ENCODE data around the gene ECD. TPM values are rescaled to one million over a fixed set of nuclear protein-coding genes. Genes with fewer than 3 reads are reported as not detected.
A peak's percentile ranks its signal among the peaks of the same experiment; 100 is the strongest.

ECD gene
- total RNA-seq, 1 experiment from 2014 or later, result 51.8 TPM

GRCh38 chr10:73182568-73182967 is 14.8 kb upstream of the ECD start:
- ChIA-PET CTCF (interaction anchor here (1.5 kb wide), 1 partner anchor 14 kb away, joined by 3 read pairs; no protein-coding TSS in a partner anchor), POLR2A (interaction anchor here (0.7 kb wide), 1 partner anchor 64 kb away, joined by 4 read pairs; the partner anchor contains the start of gene DNAJC9)
- H3K36me3 ChIP-seq (ENCODE audit: control insufficient read depth, insufficient read depth, low read length), result no peaks in the 10 kb centered on the region
- no TSS peak for BruUV-seq (replicated peaks)
- intact Hi-C loops (cut with micrococcal nuclease; ENCODE audit: unreplicated experiment), result no loop called here
- no peak overlapping the region for H3K4me3 Mint-ChIP-seq (ENCODE audit: unreplicated experiment)
- H3K9me3 ChIP-seq, result no peaks in the 10 kb centered on the region
- no peaks in the 10 kb centered on the region for H3K27me3 ChIP-seq (replicated peaks; ENCODE audit: control insufficient read depth, insufficient read depth, low read length)
- H3K36me3 Mint-ChIP-seq (ENCODE audit: insufficient read depth, unreplicated experiment), result no peaks in the 10 kb centered on the region
- no peak overlapping the region for H3K4me3 ChIP-seq (ENCODE audit: low read depth, low read length)
- TF ChIP-seq, protein P1, sequence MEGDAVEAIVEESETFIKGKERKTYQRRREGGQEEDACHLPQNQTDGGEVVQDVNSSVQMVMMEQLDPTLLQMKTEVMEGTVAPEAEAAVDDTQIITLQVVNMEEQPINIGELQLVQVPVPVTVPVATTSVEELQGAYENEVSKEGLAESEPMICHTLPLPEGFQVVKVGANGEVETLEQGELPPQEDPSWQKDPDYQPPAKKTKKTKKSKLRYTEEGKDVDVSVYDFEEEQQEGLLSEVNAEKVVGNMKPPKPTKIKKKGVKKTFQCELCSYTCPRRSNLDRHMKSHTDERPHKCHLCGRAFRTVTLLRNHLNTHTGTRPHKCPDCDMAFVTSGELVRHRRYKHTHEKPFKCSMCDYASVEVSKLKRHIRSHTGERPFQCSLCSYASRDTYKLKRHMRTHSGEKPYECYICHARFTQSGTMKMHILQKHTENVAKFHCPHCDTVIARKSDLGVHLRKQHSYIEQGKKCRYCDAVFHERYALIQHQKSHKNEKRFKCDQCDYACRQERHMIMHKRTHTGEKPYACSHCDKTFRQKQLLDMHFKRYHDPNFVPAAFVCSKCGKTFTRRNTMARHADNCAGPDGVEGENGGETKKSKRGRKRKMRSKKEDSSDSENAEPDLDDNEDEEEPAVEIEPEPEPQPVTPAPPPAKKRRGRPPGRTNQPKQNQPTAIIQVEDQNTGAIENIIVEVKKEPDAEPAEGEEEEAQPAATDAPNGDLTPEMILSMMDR (IDR thresholded peaks at IDR 0.05; ENCODE audit: insufficient read depth in 1 of 2, low read depth in 1 of 2, low read length in 1 of 2, severe bottlenecking in 1 of 2, unreplicated experiment in 1 of 2), result no peak
- peaks cover 7% of the 10 kb centered on the region; the same call in 1 of the 2 replicates for H3K4me1 ChIP-seq
- H3K27me3 Mint-ChIP-seq (ENCODE audit: insufficient read depth, unreplicated experiment), result no peaks in the 10 kb centered on the region
- DNase-seq, result no peak
- H3K9me3 Mint-ChIP-seq (ENCODE audit: unreplicated experiment), result no peaks in the 10 kb centered on the region
- peaks cover 16% of the 10 kb centered on the region for H3K4me1 Mint-ChIP-seq (ENCODE audit: low read depth, unreplicated experiment)
- peak overlapping the region; percentile 8 for H3K27ac Mint-ChIP-seq (ENCODE audit: unreplicated experiment)

DNA sequence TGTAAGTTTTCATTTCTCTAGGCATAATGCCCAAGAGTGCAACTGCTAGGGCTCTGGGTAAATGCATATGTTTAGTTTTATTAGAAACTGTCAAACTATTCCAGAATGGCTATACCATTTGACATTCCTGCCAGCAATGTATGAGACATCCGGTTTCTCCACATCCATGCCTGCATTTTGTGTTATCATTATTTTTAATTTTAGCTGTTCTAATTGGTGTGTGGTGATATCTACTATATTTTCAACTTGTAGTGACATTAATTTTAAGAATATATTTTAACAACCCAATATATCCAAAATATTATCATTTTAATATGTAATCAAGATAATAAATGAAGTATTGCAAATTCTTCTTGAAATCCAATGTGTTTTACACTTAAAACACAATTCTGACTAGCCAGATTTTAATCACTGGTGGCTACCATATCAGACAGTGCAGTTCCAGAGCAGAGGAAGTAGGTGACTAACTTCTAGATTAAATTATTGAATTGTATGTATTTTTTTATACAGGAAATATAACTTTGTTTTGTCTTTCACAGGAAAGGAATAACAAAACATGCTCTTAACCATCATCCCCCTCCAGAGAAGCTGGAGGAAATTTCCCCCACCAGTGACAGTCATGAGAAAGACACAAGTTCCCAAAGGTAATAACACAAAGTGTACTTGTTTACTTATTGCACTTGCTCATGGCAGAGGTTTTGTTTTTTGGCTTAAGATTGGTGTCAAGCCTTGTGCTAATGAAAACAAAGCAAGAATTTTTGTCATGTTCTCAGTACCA is 6.5 kb upstream of the ECD start:
- CTCF ChIA-PET, result no interaction called here
- Histone ChIP-seq H3K9me3 (no peaks in the 10 kb centered on the region), H3K27me3 (replicated peaks; ENCODE audit: control insufficient read depth, insufficient read depth, low read length) (no peaks in the 10 kb centered on the region), H3K4me3 (ENCODE audit: low read depth, low read length) (no peak overlapping the region), H3K4me1 (no peaks in the 10 kb centered on the region), H3K36me3 (ENCODE audit: control insufficient read depth, insufficient read depth, low read length) (no peaks in the 10 kb centered on the region)
- Mint-ChIP-seq H3K4me1 (ENCODE audit: low read depth, unreplicated experiment) (no peaks in the 10 kb centered on the region), H3K27ac (ENCODE audit: unreplicated experiment) (no peak overlapping the region), H3K36me3 (ENCODE audit: insufficient read depth, unreplicated experiment) (no peaks in the 10 kb centered on the region), H3K9me3 (ENCODE audit: unreplicated experiment) (no peaks in the 10 kb centered on the region), H3K27me3 (ENCODE audit: insufficient read depth, unreplicated experiment) (no peaks in the 10 kb centered on the region), H3K4me3 (ENCODE audit: unreplicated experiment) (no peak overlapping the region)
- no peak for DNase-seq
- BruUV-seq (replicated peaks), result no TSS peak
- intact Hi-C loops (cut with micrococcal nuclease; ENCODE audit: unreplicated experiment), result no loop called here
- TF ChIP-seq, protein P1 (IDR thresholded peaks at IDR 0.05; ENCODE audit: insufficient read depth in 1 of 2, low read depth in 1 of 2, low read length in 1 of 2, severe bottlenecking in 1 of 2, unreplicated experiment in 1 of 2), result no peak
- POLR2A ChIA-PET, result no interaction called here

GRCh38 chr10:73172867-73173266 is 5.1 kb upstream of the ECD start:
- no peak overlapping the region for H3K27ac Mint-ChIP-seq (ENCODE audit: unreplicated experiment)
- no peaks in the 10 kb centered on the region for H3K4me1 Mint-ChIP-seq (ENCODE audit: low read depth, unreplicated experiment)
- intact Hi-C loops (cut with micrococcal nuclease; ENCODE audit: unreplicated experiment), result no loop called here
- ChIA-PET CTCF (no interaction called here), POLR2A (no interaction called here)
- no TSS peak for BruUV-seq (replicated peaks)
- H3K9me3 ChIP-seq, result no peaks in the 10 kb centered on the region
- no peaks in the 10 kb centered on the region for H3K27me3 ChIP-seq (replicated peaks; ENCODE audit: control insufficient read depth, insufficient read depth, low read length)
- H3K9me3 Mint-ChIP-seq (ENCODE audit: unreplicated experiment), result no peaks in the 10 kb centered on the region
- no peak overlapping the region for H3K4me3 ChIP-seq (ENCODE audit: low read depth, low read length)
- H3K36me3 ChIP-seq (ENCODE audit: control insufficient read depth, insufficient read depth, low read length), result no peaks in the 10 kb centered on the region
- H3K4me1 ChIP-seq, result no peaks in the 10 kb centered on the region
- DNase-seq, result no peak
- TF ChIP-seq, protein P1 (IDR thresholded peaks at IDR 0.05; ENCODE audit: insufficient read depth in 1 of 2, low read depth in 1 of 2, low read length in 1 of 2, severe bottlenecking in 1 of 2, unreplicated experiment in 1 of 2), result no peak
- peaks cover 11% of the 10 kb centered on the region for H3K36me3 Mint-ChIP-seq (ENCODE audit: insufficient read depth, unreplicated experiment)
- no peaks in the 10 kb centered on the region for H3K27me3 Mint-ChIP-seq (ENCODE audit: insufficient read depth, unreplicated experiment)
- no peak overlapping the region for H3K4me3 Mint-ChIP-seq (ENCODE audit: unreplicated experiment)

Measured in Caco-2 (cell line).